ENCODE measurements around the gene CHFR. TPM values are rescaled to one million over a fixed set of nuclear protein-coding genes. Genes with fewer than 3 reads are reported as not detected.

CHFR gene
- total RNA-seq, 1 experiment from 2014 or later, result 41.0 TPM

DNA sequence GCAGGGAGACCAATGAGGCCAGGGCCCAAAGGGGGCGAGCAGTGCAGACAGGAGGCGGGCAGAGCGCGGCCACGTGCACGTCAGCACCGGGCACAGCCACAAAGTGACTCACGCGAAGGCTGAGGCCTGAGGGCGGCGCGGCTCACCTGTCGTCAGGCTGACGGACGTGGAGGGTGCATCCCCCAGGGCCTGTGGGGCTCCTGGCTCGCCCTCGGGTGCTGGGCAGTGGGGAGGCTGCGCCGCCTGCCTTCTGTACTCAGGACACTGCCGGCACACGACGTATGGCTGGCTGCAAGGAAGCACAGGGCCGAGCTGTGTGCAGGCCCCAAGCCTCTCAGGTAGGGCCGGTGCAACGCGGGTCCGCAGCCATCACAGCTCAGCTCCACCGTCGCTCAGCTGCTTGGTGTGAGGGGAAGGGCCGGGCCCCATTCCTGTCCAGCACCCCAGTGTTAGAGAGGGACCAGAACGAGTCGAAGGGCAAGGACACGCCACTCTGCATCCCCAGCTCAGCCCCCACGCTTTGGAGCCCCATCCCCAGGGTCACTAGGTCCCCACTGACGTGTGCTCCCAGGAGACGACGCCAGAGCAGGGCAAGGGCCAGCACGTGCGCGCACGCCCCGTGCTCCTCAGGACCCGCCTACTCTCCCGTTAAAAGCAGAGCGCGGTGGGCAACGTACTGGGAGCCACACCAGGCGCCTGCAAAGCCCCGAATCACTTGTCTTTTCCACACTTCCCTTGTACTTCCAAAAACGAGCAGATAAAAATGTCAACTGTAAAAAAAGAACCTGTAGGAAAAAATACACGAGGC is 33.9 kb downstream of the CHFR start:
- ChIA-PET CTCF (no interaction called here), POLR2A (no interaction called here)
- Mint-ChIP-seq H3K36me3 (ENCODE audit: insufficient read depth, unreplicated experiment) (peaks cover 61% of the 10 kb centered on the region), H3K9me3 (ENCODE audit: unreplicated experiment) (no peaks in the 10 kb centered on the region), H3K4me3 (ENCODE audit: unreplicated experiment) (no peak overlapping the region), H3K27me3 (ENCODE audit: insufficient read depth, unreplicated experiment) (no peaks in the 10 kb centered on the region), H3K4me1 (ENCODE audit: insufficient read depth, unreplicated experiment) (no peaks in the 10 kb centered on the region), H3K27ac (ENCODE audit: low read depth, unreplicated experiment) (no peak overlapping the region)
- BruUV-seq (replicated peaks), result TSS peak; percentile 18
- intact Hi-C loops (cut with micrococcal nuclease), result no loop called here
- DNase-seq (ENCODE audit: unreplicated experiment), result no peak
- TF ChIP-seq, protein P1, sequence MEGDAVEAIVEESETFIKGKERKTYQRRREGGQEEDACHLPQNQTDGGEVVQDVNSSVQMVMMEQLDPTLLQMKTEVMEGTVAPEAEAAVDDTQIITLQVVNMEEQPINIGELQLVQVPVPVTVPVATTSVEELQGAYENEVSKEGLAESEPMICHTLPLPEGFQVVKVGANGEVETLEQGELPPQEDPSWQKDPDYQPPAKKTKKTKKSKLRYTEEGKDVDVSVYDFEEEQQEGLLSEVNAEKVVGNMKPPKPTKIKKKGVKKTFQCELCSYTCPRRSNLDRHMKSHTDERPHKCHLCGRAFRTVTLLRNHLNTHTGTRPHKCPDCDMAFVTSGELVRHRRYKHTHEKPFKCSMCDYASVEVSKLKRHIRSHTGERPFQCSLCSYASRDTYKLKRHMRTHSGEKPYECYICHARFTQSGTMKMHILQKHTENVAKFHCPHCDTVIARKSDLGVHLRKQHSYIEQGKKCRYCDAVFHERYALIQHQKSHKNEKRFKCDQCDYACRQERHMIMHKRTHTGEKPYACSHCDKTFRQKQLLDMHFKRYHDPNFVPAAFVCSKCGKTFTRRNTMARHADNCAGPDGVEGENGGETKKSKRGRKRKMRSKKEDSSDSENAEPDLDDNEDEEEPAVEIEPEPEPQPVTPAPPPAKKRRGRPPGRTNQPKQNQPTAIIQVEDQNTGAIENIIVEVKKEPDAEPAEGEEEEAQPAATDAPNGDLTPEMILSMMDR (IDR thresholded peaks at IDR 0.05; ENCODE audit: unreplicated experiment), result no peak

DNA sequence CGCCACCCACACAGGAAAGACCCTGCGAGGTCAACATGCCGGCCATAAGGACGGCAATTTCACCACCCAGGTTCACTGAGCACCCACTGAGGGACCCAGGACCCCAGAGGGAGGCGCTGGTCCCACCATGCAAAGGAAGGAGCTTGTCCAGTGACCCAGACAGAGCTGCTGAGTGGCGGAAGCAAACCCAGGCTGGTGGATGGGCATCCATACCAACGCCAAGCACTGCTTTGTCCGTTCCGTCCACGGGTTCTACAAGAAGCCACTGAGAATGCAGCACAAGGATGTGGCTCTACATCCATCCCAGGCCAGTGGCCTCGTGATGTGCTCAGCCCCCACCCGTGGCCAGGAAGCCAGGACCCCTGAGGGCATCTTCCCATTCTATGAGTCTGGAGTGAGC is 34.9 kb downstream of the CHFR start:
- ChIA-PET POLR2A (no interaction called here), CTCF (no interaction called here)
- Mint-ChIP-seq H3K4me3 (ENCODE audit: unreplicated experiment) (no peak overlapping the region), H3K9me3 (ENCODE audit: unreplicated experiment) (no peaks in the 10 kb centered on the region), H3K27me3 (ENCODE audit: insufficient read depth, unreplicated experiment) (no peaks in the 10 kb centered on the region), H3K27ac (ENCODE audit: low read depth, unreplicated experiment) (no peak overlapping the region), H3K36me3 (ENCODE audit: insufficient read depth, unreplicated experiment) (peaks cover 63% of the 10 kb centered on the region), H3K4me1 (ENCODE audit: insufficient read depth, unreplicated experiment) (no peaks in the 10 kb centered on the region)
- BruUV-seq (replicated peaks), result no TSS peak
- DNase-seq (ENCODE audit: unreplicated experiment), result no peak
- TF ChIP-seq, protein P1 (IDR thresholded peaks at IDR 0.05; ENCODE audit: unreplicated experiment), result no peak
- intact Hi-C loops (cut with micrococcal nuclease), result no loop called here

DNA sequence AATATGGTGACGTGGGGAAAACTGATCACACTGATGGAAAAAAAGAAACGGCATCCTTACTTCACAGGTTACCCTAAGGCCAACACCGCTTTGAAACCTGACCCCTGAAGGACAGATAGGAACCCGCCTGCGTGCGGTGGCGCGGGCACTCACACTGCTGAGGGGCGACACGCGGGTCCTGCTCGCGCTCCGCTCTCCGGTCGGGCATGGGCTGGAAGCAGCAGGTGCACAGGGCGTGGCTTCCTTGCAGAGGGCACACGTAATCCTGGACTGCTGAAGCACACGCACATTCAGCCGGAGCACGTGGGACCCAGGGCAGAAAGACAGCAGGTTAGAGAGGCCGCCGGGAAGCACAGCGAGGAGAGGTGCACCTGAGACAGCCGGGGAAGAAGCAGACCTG is 35.9 kb downstream of the CHFR start:
- no TSS peak for BruUV-seq (replicated peaks)
- POLR2A ChIA-PET, result no interaction called here
- no peaks in the 10 kb centered on the region for H3K4me1 Mint-ChIP-seq (ENCODE audit: insufficient read depth, unreplicated experiment)
- H3K4me3 Mint-ChIP-seq (ENCODE audit: unreplicated experiment), result no peak overlapping the region
- TF ChIP-seq, protein P1 (IDR thresholded peaks at IDR 0.05; ENCODE audit: unreplicated experiment), result no peak
- CTCF ChIA-PET, result no interaction called here
- H3K27ac Mint-ChIP-seq (ENCODE audit: low read depth, unreplicated experiment), result no peak overlapping the region
- H3K36me3 Mint-ChIP-seq (ENCODE audit: insufficient read depth, unreplicated experiment), result peaks cover 70% of the 10 kb centered on the region
- H3K9me3 Mint-ChIP-seq (ENCODE audit: unreplicated experiment), result no peaks in the 10 kb centered on the region
- no peak for DNase-seq (ENCODE audit: unreplicated experiment)
- no peaks in the 10 kb centered on the region for H3K27me3 Mint-ChIP-seq (ENCODE audit: insufficient read depth, unreplicated experiment)
- intact Hi-C loops (cut with micrococcal nuclease), result no loop called here

DNA sequence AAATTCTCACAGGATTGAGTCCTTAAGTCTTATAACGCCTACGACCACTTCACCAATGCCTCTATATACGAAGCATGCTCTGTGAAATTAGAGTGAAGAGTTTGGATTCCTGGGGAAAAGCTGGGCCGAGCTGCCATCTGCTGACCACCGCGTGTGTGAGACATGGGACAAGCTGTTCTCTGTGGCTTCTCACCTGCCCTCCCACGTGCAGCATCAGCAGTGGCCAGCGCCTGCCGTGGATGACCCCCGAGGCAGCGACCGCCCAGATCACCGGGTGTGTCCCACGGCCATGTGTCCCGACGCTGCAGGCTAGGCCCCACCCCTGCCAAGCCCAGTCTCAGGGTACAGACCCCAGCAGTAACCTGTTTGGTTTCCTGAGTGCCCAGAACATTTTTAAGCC is 37.1 kb downstream of the CHFR start:
- Mint-ChIP-seq H3K9me3 (ENCODE audit: unreplicated experiment) (no peaks in the 10 kb centered on the region), H3K27me3 (ENCODE audit: insufficient read depth, unreplicated experiment) (no peaks in the 10 kb centered on the region), H3K36me3 (ENCODE audit: insufficient read depth, unreplicated experiment) (peaks cover 70% of the 10 kb centered on the region), H3K27ac (ENCODE audit: low read depth, unreplicated experiment) (no peak overlapping the region), H3K4me1 (ENCODE audit: insufficient read depth, unreplicated experiment) (no peaks in the 10 kb centered on the region), H3K4me3 (ENCODE audit: unreplicated experiment) (no peak overlapping the region)
- TF ChIP-seq, protein P1 (IDR thresholded peaks at IDR 0.05; ENCODE audit: unreplicated experiment), result no peak
- no peak for DNase-seq (ENCODE audit: unreplicated experiment)
- ChIA-PET POLR2A (no interaction called here), CTCF (no interaction called here)
- BruUV-seq (replicated peaks), result no TSS peak
- intact Hi-C loops (cut with micrococcal nuclease), result no loop called here
